ENCODE measurements around the gene TXNDC12.
A peak's percentile ranks its signal among the peaks of the same experiment; 100 is the strongest.
"Not testable (repeated sequence)": the region's sequence is repeated elsewhere in the genome, so short reads cannot be mapped to it uniquely, and the experiment has no call there.

Gene TXNDC12

DNA sequence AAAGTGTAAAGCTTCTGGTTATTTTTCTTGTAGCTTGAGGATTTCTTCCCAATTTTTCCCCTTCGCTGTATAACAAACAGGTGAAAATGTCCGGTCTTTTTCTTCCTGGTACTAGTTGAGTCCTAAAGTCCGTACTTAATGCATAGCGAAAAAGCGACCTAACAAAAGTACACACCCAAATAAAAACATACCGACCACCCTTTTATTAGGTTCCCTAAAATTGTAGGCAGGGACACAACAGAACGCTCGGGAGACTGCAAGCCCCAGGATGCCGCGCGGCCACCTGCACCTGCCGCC is 823 bp upstream of the TXNDC12 start:
- TF ChIP-seq, protein P1, sequence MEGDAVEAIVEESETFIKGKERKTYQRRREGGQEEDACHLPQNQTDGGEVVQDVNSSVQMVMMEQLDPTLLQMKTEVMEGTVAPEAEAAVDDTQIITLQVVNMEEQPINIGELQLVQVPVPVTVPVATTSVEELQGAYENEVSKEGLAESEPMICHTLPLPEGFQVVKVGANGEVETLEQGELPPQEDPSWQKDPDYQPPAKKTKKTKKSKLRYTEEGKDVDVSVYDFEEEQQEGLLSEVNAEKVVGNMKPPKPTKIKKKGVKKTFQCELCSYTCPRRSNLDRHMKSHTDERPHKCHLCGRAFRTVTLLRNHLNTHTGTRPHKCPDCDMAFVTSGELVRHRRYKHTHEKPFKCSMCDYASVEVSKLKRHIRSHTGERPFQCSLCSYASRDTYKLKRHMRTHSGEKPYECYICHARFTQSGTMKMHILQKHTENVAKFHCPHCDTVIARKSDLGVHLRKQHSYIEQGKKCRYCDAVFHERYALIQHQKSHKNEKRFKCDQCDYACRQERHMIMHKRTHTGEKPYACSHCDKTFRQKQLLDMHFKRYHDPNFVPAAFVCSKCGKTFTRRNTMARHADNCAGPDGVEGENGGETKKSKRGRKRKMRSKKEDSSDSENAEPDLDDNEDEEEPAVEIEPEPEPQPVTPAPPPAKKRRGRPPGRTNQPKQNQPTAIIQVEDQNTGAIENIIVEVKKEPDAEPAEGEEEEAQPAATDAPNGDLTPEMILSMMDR (IDR thresholded peaks at IDR 0.05; ENCODE audit: insufficient read depth, low read length, poor library complexity, severe bottlenecking), result no peak
- no peaks in the 10 kb centered on the region for H3K9me2 ChIP-seq (replicated peaks; ENCODE audit: insufficient read depth, low read length)
- peaks cover 9% of the 10 kb centered on the region for H3F3A ChIP-seq (ENCODE audit: insufficient read depth)
- peaks cover 3% of the 10 kb centered on the region; the same call in 1 of the 2 replicates for H4K20me1 ChIP-seq (ENCODE audit: low read depth, low read length)
- peaks cover 80% of the 10 kb centered on the region for H3K79me2 ChIP-seq (ENCODE audit: insufficient read depth, low read length)
- peak overlapping the region; percentile 82 for H2AFZ ChIP-seq (ENCODE audit: low read depth, low read length, severe bottlenecking)
- no peaks in the 10 kb centered on the region for H3K27me3 ChIP-seq (ENCODE audit: low read length)
- H3K4me3 ChIP-seq (ENCODE audit: insufficient read depth, low read length, poor library complexity, severe bottlenecking), result peak overlapping the region; percentile 77
- H3K9ac ChIP-seq (ENCODE audit: low read length), result peak overlapping the region; percentile 83
- H3K9me3 ChIP-seq (ENCODE audit: insufficient read depth, low read length), result no peaks in the 10 kb centered on the region
- peak overlapping the region; percentile 73 for H3K27ac ChIP-seq (ENCODE audit: low read depth, low read length)
- H3K4me2 ChIP-seq (ENCODE audit: low read depth, low read length, poor library complexity, severe bottlenecking), result peak overlapping the region; percentile 94
- H3K36me3 ChIP-seq (ENCODE audit: low read length), result peaks cover 4% of the 10 kb centered on the region; the same call in 1 of the 2 replicates

DNA sequence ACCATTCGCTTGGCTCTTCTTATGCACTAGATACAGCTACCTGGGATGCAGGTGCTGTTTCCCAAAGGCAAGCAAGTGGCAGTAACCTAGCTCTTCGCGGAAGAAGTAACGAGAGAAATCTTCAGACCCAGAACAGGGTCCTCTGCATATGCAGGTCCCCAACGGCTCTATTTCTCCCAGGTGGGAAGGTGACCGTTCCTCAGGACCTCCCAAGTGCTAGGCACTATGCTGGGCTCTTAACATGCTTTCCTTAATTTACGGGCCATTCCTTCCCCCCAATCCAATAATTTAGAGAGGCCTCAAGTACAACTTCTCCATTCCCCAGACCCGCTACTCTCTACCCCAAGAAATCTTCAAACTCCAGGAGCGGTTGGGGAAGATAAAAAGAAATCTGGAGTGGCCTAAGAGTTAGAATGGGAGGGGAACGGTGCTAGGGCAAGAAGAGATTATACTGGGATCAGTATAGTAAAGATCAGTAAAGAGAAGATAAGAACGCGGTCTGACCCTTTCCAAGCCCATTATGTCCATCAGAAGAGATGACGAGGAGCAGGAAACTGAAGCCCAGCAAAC is 410 bp downstream of the TXNDC12 start:
- peak overlapping the region; percentile 83 for H3K9ac ChIP-seq (ENCODE audit: low read length)
- H3K27ac ChIP-seq (ENCODE audit: low read depth, low read length), result peak overlapping the region; percentile 73
- no peaks in the 10 kb centered on the region for H3K9me3 ChIP-seq (ENCODE audit: insufficient read depth, low read length)
- H3K4me3 ChIP-seq (ENCODE audit: insufficient read depth, low read length, poor library complexity, severe bottlenecking), result peak overlapping the region; percentile 77
- peaks cover 13% of the 10 kb centered on the region for H3F3A ChIP-seq (ENCODE audit: insufficient read depth)
- no peaks in the 10 kb centered on the region; the same call in 1 of the 2 replicates for H3K36me3 ChIP-seq (ENCODE audit: low read length)
- peaks cover 3% of the 10 kb centered on the region; the same call in 1 of the 2 replicates for H4K20me1 ChIP-seq (ENCODE audit: low read depth, low read length)
- TF ChIP-seq EZH2phosphoT487 (conservative IDR thresholded peaks at IDR 0.05; ENCODE audit: low read length), result no peak
- TF ChIP-seq, protein P1 (IDR thresholded peaks at IDR 0.05; ENCODE audit: insufficient read depth, low read length, poor library complexity, severe bottlenecking), result no peak
- peak overlapping the region; percentile 94 for H3K4me2 ChIP-seq (ENCODE audit: low read depth, low read length, poor library complexity, severe bottlenecking)
- peak overlapping the region; percentile 82 for H2AFZ ChIP-seq (ENCODE audit: low read depth, low read length, severe bottlenecking)
- peaks cover 75% of the 10 kb centered on the region for H3K79me2 ChIP-seq (ENCODE audit: insufficient read depth, low read length)
- H3K9me2 ChIP-seq (replicated peaks; ENCODE audit: insufficient read depth, low read length), result no peaks in the 10 kb centered on the region
- H3K27me3 ChIP-seq (ENCODE audit: low read length), result no peaks in the 10 kb centered on the region

DNA sequence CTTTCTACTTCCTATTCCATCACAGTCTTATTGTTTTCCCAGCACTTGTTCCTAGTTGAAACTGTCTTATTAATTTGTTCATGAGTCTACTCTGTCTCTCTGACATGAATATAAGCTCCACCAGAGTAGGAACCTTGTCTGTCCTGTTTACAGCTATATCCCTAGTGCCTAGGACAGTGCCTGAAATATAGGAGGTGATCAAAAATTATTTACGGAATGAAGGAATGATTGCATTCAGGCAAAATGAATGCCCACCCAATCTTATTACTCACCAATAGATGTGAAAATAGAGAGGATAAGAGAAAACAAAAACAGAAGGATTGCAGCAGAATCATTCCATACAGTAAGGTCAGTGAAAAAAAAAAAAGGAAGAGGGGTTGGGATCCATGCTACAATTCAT is 1.1 kb downstream of the TXNDC12 start:
- TF ChIP-seq, protein P1 (IDR thresholded peaks at IDR 0.05; ENCODE audit: insufficient read depth, low read length, poor library complexity, severe bottlenecking), result no peak
- TF ChIP-seq EZH2phosphoT487 (conservative IDR thresholded peaks at IDR 0.05; ENCODE audit: low read length), result no peak
- H3K4me3 ChIP-seq (ENCODE audit: insufficient read depth, low read length, poor library complexity, severe bottlenecking), result peak overlapping the region; percentile 77

DNA sequence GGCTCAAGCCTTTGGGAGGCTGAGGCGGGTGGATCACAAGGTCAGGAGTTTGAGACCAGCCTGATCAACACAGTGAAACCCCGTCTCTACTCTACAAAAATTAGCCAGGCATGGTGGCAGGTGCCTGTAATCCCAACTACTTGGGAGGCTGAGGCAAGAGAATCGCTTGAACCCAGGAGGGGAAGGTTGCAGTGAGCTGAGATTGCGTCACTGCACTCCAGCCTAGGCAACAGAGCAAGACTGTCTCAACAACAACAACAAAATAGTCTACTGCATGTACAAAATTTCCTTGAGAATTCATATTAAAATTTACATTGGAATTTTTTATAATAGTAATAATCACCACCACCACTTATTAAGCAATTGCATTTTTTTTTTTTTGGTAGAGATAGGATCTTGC is 5.7 kb downstream of the TXNDC12 start:
- not testable (repeated sequence) for H4K20me1 ChIP-seq (ENCODE audit: low read depth, low read length); H3K36me3 ChIP-seq (ENCODE audit: low read length); H3K9me3 ChIP-seq (ENCODE audit: insufficient read depth, low read length); H3K9ac ChIP-seq (ENCODE audit: low read length); H3K4me3 ChIP-seq (ENCODE audit: insufficient read depth, low read length, poor library complexity, severe bottlenecking); H3K27ac ChIP-seq (ENCODE audit: low read depth, low read length); H3K9me2 ChIP-seq (replicated peaks; ENCODE audit: insufficient read depth, low read length); H2AFZ ChIP-seq (ENCODE audit: low read depth, low read length, severe bottlenecking); H3K4me2 ChIP-seq (ENCODE audit: low read depth, low read length, poor library complexity, severe bottlenecking); H3F3A ChIP-seq (ENCODE audit: insufficient read depth); H3K27me3 ChIP-seq (ENCODE audit: low read length)
- peaks cover 67% of the 10 kb centered on the region for H3K79me2 ChIP-seq (ENCODE audit: insufficient read depth, low read length)

More for the DNA sequence above, 1.1 kb downstream of the TXNDC12 start:
- peak overlapping the region; percentile 94 for H3K4me2 ChIP-seq (ENCODE audit: low read depth, low read length, poor library complexity, severe bottlenecking)
- peaks cover 3% of the 10 kb centered on the region; the same call in 1 of the 2 replicates for H4K20me1 ChIP-seq (ENCODE audit: low read depth, low read length)
- peaks cover 74% of the 10 kb centered on the region for H3K79me2 ChIP-seq (ENCODE audit: insufficient read depth, low read length)
- H3K9me2 ChIP-seq (replicated peaks; ENCODE audit: insufficient read depth, low read length), result no peaks in the 10 kb centered on the region
- H3K27ac ChIP-seq (ENCODE audit: low read depth, low read length), result no peak overlapping the region; the same call in 1 of the 2 replicates
- peaks cover 8% of the 10 kb centered on the region; the same call in 1 of the 2 replicates for H3F3A ChIP-seq (ENCODE audit: insufficient read depth)
- H3K9ac ChIP-seq (ENCODE audit: low read length), result peak overlapping the region; percentile 83; the same call in 1 of the 2 replicates
- H3K36me3 ChIP-seq (ENCODE audit: low read length), result no peaks in the 10 kb centered on the region; the same call in 1 of the 2 replicates
- no peak overlapping the region for H2AFZ ChIP-seq (ENCODE audit: low read depth, low read length, severe bottlenecking)
- H3K9me3 ChIP-seq (ENCODE audit: insufficient read depth, low read length), result no peaks in the 10 kb centered on the region
- H3K27me3 ChIP-seq (ENCODE audit: low read length), result no peaks in the 10 kb centered on the region

DNA sequence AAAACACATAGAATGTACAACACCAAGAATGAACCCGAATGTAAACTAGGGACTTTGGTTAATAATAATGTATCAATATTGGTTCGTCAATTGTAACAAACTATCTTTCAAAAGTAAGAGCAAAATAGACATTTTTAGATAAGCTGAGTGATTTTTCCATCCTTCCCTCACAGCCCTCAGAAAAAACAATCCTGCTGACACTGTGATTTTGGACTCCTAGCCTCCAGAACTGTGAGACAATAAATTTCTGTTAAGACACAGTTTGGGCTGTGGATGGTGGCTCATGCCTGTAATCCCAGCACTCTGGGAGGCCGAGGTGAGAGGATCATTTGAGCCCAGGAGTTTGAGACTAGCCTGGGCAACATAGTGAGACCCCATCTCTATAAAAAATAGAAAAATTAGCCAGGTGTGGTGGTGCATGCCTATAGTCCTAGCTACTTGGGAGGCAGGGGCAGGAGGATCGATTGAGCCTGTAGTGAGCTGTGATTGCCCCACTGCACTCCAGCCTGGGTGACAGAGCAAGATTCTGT is 9.3 kb downstream of the TXNDC12 start:
- not testable (repeated sequence) for H4K20me1 ChIP-seq (ENCODE audit: low read depth, low read length); H3K9me2 ChIP-seq (replicated peaks; ENCODE audit: insufficient read depth, low read length); H3K9ac ChIP-seq (ENCODE audit: low read length); H3K27me3 ChIP-seq (ENCODE audit: low read length); H3K36me3 ChIP-seq (ENCODE audit: low read length); H2AFZ ChIP-seq (ENCODE audit: low read depth, low read length, severe bottlenecking); H3K4me3 ChIP-seq (ENCODE audit: insufficient read depth, low read length, poor library complexity, severe bottlenecking); H3F3A ChIP-seq (ENCODE audit: insufficient read depth); H3K9me3 ChIP-seq (ENCODE audit: insufficient read depth, low read length); H3K27ac ChIP-seq (ENCODE audit: low read depth, low read length); H3K4me2 ChIP-seq (ENCODE audit: low read depth, low read length, poor library complexity, severe bottlenecking)
- H3K79me2 ChIP-seq (ENCODE audit: insufficient read depth, low read length), result peaks cover 64% of the 10 kb centered on the region
